UCSD-AML1 (cell line): ENCODE measurements around the gene BACE2.
"Not testable (repeated sequence)": the region's sequence is repeated elsewhere in the genome, so short reads cannot be mapped to it uniquely, and the experiment has no call there.

Source experiments
- DNase-seq: peaks from one replicate; lab custom pipeline; 2025; ENCODE audit not compliant: unreplicated experiment; lab: John Stamatoyannopoulos, UW

BACE2 gene

DNA sequence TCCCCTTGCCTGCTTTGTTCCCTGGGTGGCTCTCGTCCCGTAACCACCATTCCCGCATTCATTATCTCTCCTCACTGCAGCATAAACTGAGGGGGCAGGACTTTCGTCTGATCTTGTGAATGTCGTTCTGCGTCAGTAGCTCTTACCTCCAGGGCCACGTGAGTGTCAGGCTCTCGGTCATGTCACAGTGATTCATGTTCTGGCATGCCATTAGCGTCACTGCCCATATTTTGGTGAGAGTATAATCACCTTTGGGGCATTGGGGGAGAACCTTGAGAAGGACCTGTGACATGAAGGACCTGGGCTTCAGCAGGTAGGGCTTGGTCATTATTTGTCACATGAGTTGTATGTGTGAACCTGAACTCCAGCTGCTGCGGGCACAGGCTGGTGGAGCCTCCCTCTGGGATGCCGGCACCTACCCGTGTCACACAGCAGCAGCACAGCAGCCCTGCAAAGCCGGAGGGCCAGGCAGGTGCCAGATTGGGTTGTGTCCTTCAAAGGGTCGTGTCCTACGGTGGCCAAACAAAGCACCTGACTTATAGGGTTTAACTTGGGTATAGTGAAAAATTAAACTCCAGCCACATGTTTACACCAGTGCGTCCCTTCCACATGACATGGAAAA, 68.5 kb downstream of the BACE2 start:
- no peak for DNase-seq

DNA sequence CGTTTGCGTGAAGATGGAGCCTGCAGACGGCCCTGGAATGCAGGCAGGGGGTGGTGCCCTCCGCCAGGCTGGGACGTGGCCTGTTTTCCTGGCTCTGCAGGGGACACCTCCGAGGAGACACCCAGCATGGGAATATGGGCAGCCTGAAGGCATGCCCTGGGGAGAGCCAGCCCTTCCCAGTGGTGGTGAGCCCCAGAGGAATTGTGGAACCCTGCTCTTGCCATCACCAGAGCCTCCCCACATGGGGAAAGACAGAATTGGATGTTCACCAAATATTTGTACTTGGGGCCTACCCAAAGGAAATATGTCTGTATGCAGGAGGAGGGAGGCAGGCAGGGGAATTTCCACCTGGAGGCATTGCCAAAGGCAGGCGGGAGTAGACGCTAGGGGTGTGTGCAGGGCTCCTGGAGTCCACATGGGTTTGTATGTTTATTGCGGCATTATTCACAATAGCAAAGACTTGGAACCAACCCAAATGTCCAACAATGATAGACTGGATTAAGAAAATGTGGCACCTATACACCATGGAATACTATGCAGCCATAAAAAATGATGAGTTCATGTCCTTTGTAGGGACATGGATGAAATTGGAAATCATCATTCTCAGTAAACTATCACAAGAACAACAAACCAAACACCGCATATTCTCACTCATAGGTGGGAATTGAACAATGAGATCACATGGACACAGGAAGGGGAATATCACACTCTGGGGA, 70.3 kb downstream of the BACE2 start:
- DNase-seq, result not testable (repeated sequence)

DNA sequence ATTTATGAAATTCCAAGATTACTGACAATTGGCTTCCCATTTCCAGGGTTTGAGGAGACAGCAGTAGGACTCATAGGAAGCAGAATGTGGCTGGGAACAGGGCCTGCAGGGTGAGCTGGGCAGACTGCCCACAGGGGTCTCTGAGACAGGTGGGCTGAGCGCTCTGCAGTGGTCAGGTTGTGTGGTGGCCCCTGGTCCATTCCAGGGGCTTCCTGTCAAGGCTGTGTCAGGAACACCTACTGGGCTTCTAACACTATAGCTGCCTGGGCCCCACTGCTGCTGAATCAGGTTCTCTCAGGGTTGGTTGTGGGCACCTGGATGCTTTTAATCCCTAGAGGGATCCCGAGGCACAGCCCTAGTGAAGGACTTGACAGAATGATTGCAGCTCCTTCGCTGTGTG, 72.1 kb downstream of the BACE2 start:
- no peak for DNase-seq

DNA sequence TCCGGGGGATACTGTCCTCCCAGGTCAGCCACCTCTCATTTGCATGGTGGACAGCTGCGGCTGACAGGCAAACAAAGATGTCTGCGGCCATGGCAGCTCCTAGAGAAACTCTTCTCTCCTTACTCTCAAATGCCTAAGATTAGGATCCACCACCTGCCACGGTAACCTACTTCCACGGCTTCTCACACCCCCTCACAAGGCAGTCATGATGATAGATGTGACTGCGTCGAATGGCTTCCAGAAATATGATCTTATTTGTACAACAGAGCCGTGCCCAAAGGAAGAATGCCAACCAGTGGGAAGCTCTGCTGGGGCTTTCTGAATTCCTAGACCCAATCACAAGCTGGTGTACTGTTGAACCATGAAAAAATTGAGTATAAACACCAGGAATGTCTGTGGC, 73.4 kb downstream of the BACE2 start:
- DNase-seq, result no peak

DNA sequence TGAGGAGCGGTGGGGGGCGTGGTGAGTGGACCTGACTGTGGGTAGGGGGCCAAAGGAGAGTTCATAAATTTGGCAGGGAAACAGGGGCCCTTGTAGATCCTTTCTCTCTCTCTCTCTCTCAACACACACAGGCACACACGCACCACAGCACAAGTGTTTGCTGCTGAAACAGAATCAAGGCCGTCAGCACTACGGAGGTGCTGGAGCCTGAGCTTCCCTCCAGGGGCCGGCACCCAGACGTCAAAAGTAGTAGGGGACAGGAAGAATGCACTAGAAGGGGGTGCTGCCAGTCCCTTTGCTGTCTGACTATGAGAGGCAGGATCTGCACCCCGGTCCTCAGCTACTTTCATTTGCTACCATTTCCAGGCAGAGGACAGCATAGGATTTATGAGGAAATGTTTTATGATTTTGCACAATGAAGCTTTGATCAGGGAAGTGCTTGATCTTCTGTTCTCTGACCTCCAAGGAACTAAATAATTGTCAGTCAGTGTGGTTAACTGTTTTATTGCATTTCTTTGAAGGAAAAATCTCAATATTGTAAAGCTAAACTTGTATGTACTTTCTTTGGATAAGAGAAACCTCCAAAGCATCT, 74.4 kb downstream of the BACE2 start:
- no peak for DNase-seq

DNA sequence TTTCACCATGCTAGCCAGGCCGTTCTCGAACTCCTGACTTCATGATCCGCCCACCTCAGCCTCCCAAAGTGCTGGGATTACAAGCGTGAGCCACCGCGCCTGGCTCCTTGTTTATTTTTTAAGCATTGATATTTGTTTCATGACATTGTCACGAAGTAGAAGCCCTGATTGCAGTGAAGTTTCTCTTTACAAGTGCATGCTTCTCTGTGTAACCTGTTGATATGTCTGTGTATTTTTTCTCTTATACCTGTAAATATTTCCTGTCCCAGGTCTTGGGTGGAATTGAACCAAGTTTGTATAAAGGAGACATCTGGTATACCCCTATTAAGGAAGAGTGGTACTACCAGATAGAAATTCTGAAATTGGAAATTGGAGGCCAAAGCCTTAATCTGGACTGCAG, 75.1 kb downstream of the BACE2 start:
- no peak for DNase-seq

DNA sequence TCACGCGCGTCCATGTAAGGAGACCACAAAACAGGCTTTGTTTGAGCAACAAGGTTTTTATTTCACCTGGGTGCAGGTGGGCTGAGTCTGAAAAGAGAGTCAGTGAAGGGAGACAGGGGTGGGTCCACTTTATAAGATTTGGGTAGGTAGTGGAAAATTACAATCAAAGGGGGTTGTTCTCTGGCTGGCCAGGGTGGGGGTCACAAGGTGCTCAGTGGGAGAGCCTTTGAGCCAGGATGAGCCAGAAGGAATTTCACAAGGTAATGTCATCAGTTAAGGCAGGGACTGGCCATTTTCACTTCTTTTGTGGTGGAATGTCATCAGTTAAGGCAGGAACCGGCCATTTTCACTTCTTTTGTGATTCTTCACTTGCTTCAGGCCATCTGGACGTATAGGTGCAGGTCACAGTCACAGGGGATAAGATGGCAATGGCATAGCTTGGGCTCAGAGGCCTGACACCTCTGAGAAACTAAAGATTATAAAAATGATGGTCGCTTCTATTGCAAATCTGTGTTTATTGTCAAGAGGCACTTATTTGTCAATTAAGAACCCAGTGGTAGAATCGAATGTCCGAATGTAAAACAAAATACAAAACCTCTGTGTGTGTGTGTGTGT, 76.4 kb downstream of the BACE2 start:
- not testable (repeated sequence) for DNase-seq

DNA sequence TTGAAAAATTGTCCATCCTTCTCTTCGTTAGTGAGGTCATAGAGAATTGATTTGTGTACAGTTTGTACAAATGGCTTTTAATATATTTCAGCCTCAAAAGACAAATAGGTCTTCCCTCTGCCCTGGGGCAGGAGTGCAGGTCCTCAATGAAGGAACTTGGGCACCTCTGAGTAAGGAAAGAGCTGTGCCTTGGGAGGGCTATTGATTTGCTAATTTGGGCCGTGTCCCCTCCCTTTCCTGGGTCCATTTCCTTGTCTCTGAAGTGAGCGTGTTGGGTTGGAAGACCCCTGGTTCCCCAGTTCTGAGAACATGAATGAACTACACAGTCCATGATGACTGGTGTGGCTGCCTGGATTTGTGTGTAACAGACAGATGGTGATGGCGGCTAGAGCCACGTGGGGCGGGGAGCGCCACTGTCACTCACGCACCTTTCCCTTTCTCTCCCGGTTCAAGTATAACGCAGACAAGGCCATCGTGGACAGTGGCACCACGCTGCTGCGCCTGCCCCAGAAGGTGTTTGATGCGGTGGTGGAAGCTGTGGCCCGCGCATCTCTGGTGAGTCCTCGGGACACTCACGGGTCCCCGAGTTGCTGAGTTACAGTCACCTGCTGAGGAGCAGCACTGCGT, 77.7 kb downstream of the BACE2 start:
- no peak for DNase-seq

DNA sequence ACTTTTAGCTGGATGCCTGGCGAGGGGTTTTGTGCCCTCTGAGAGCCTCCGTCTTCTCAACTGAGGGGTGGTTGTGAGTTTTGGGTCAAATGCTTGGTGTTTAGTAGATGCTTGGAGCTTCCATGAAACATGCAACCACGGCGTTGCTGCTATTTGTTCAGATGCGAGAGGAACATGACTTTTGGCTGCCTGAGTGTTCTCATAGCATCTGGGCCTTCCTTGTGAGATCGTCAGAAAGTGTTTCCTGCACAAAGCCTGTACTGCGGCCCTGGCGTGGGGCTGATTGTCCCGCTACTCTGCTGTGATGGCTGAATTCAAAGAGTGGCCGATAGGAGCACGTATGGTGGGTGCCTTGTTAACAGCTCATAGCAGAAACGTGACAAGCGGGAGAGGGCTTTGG, 78.8 kb downstream of the BACE2 start:
- no peak for DNase-seq

DNA sequence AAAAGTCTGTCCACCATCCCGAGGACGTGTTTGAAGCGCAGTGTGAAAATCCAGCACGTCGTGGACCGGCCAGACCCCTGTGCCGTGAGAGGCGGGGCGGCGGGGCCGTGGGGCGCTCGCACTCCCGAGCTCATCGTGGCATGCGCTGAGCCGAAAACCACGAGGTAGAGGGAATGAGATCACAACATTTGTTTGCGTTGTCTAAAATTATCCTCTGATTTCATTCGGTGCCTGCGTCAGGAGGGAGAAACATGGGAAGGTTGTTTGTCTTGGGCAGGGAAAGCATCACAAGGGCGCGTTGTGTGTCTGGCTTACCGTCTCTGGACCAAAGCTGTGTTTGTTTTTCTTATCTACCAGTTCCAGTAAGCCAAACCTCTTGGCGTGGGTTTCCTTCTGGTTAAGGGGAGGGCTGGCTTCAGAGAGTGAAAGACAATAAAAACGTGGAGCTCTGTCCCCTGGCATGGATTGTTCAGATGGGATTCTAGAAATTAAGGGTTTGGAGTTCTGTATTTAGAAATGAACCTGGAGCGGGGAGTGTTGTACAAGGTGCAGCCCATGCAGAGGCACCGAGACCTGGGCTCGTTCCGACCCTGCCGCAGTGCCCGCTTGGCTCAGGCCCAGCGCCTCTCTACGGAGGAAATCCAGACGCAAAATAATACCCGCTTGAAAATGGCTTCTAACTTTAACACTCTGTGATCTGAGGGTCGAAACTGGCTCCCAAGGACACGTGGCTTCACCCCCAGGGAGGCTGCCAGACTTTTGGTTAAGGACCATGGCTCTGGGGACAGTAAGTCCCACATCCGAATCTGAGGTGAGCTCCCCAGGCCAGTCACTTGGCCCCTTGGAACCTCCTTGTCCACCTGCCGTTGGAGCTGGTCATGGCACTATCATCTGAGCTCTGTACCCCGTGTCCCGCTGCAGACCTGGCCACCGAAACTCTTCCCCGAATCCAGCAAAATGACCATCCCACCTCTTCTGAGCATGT, 79.9 kb downstream of the BACE2 start:
- no peak for DNase-seq

DNA sequence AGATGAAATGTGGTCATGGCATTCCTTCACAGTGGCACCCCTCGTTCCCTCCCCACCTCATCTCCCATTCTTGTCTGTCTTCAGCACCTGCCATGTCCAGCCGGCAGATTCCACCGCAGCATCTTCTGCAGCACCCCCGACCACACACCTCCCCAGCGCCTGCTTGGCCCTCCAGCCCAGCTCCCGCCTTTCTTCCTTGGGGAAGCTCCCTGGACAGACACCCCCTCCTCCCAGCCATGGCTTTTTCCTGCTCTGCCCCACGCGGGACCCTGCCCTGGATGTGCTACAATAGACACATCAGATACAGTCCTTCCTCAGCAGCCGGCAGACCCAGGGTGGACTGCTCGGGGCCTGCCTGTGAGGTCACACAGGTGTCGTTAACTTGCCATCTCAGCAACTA, 81.5 kb downstream of the BACE2 start:
- no peak for DNase-seq

DNA sequence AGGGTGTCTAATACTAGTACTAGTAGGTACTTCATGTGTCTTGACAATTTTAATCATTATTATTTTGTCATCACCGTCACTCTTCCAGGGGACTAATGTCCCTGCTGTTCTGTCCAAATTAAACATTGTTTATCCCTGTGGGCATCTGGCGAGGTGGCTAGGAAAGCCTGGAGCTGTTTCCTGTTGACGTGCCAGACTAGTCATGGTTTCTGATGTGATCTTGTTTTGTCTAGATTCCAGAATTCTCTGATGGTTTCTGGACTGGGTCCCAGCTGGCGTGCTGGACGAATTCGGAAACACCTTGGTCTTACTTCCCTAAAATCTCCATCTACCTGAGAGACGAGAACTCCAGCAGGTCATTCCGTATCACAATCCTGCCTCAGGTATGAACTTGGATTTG, 82.6 kb downstream of the BACE2 start:
- no peak for DNase-seq

DNA sequence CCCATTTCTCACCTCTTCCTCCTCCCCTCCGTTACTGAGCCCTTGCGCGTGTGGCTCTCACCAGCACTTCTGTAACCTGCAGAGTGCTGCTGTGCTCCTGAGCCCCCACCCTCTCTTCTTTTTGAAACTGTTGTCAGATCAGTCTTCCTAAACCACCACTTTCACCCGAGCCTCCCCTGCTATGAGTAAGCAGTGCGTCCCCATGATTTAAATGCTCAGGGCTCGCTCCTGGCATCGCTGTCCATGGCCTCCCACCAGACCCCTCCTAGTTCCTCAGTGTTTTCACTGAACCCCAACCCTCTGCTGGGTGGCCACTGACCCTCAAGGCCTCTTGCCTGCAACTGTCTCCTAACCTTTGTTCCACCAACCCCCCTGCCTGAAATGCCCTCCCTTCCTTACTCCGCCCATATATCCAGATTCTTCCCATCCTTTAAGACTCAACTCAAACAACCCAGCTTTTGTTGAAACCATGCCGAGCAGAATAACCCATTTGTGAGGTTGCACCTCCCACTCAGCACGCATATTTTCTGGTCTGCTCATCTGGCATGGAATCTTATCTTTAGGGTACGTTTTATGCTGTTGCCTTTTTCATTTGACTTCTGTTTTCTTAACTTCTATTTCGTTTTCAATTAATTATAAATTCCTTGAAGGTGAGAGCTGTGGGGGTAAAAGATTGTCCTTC, 84.1 kb downstream of the BACE2 start:
- DNase-seq, result no peak

DNA sequence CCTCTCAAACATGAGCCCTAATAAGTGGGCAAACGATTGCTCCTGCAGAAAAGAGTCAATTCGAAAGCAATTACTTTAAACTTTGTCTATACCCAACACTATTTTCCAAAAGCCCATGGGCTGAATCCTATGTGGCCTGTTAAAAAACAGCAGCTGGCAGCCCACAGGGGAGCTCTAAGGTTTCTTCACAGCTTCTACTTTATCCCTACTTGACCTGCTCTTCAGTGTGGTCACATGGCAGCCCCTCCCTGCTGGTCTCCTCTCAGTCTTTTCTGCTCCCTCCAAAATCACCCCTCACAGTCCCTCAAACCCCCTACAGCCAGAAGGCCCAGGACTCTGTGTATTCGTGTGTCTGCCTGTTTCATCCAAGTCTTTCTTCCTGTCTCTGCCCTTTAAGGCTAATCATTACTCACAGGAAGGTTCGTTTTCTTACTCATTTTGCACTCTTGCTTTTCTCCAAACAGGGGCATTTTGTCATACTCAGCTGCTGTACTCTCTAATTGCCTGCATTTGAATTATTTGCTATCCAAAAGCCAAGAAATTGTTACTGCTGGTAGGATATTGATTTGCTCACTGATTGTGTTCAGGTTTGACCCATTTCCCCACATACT, 86.2 kb downstream of the BACE2 start:
- DNase-seq, result no peak

DNA sequence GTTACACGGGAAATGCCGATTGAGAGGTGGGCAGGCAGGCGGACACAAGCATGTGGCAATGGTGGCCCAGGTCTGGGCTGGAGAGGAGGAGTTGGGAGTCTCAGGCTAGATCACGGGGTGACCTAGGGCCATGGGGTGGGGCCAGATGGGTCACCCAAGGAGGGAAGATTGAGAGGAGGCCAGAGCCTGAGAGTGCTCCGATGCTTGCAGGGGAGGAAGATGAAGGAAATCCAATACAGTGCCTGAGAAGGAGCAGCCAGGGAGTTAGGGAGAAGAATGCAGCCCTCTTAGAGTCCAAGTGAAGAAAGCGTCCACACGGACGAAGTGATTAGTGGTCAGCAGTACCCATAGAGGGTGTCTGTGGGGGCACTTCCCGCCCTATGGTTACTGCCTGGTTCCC, 87.2 kb downstream of the BACE2 start:
- DNase-seq, result no peak

DNA sequence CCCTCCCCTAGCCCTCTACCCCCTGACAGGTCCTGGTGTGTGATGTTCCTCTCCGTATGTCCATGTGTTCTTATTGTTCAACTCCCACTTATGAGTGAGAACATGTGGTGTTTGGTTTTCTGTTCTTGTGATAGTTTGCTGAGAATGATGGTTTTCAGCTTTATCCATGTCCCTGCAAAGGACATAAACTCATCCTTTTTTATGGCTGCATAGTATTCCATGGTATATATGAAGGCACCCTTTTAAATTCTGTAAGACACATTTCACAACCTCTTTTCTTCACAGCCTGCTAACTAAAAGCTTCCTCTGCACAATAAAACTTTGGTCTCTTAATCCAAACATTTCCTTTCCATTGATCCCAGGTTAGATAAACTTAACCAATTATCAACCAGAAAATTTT, 88.3 kb downstream of the BACE2 start:
- DNase-seq, result not testable (repeated sequence)

DNA sequence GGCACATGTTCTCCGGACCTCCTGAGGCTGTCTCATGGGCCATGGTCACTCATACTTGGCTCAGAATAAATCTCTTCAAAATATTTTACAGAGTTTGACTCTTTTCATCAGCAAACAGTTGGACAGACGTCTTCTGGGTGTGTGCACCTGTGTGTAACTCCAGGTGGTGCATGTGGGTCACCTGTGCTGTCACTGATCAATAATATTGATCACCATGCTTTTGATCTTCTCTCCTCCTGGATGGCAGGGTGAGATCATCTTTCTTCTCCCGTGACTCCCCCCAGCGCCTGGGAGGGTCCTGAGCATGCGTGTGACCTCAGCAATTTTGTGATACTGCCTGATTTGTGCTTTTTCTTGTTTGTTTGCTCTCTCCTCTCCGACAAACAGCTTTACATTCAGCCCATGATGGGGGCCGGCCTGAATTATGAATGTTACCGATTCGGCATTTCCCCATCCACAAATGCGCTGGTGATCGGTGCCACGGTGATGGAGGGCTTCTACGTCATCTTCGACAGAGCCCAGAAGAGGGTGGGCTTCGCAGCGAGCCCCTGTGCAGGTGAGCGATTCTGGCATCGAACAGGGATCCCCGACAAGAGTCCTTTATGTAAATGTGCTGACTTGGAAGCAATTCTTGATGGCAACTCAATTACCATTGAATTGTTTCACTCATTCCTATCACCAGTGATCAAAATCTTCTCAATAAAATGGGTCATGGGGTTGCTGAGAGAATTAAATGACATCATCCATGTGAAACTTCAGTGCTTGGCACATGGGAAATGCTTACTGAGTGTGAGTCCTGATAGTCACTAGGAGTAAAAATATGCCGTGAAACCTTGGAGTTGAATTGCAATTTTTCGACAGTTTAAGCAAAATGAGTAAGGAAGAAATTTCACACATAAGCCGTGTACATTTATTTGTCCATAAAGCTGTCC, 89.1 kb downstream of the BACE2 start:
- DNase-seq, result no peak

DNA sequence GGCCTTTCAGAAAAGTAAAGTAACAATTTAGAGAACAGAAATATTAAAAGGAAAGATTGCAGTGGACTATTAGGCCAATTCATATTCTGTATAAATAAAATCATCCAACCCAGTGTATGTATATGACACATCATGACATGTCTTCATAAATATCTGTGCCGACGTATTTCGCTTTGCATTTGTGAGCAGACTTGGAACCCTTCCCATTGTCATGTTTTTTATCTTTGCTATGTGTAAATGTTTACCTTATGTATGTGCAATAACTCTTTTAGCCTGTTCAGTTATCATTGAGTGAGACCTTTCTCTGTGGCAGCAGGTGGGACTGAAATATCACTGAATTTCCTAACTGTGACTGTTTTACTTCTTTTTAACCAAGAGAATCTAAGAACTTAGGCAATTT, 90.7 kb downstream of the BACE2 start:
- DNase-seq, result no peak
